Measurements from ENCODE around the gene SAMD1.

GRCh38 chr19:14103310-14103709 is 12.8 kb upstream of the SAMD1 start:
- TF ChIP-seq CTCF (IDR thresholded peaks at IDR 0.05; ENCODE audit: insufficient read depth, low read depth, low read length), result no peak
- TF ChIP-seq EZH2 (IDR thresholded peaks at IDR 0.05; ENCODE audit: insufficient read depth, low read length), result no peak

All from astrocyte (in vitro differentiated cells and primary cell).